ENCODE data around the gene ITK.

DNA sequence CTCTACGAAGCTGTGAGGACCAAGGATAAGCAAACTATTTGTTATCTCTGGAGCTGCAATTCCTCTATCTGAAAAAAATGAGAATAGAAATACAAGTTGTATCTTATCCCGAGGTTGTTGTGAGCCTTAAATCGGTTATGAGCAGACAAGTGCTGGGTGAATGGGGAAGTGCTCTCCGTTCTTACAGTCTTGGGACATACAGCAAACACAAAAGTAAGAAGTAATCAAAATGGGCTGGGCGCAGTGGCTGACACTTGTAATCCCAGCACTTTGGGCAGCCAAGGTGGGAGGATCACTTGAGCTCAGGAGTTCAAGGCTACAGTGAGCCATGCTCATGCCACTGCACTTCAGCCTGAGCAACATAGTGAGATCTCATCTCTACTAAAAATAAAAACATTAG, 31.7 kb downstream of the ITK start:
- TF ChIP-seq, protein P1, sequence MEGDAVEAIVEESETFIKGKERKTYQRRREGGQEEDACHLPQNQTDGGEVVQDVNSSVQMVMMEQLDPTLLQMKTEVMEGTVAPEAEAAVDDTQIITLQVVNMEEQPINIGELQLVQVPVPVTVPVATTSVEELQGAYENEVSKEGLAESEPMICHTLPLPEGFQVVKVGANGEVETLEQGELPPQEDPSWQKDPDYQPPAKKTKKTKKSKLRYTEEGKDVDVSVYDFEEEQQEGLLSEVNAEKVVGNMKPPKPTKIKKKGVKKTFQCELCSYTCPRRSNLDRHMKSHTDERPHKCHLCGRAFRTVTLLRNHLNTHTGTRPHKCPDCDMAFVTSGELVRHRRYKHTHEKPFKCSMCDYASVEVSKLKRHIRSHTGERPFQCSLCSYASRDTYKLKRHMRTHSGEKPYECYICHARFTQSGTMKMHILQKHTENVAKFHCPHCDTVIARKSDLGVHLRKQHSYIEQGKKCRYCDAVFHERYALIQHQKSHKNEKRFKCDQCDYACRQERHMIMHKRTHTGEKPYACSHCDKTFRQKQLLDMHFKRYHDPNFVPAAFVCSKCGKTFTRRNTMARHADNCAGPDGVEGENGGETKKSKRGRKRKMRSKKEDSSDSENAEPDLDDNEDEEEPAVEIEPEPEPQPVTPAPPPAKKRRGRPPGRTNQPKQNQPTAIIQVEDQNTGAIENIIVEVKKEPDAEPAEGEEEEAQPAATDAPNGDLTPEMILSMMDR (IDR thresholded peaks at IDR 0.05), result no peak
- TF ChIP-seq POLR2A (IDR thresholded peaks at IDR 0.05), result no peak

Data from adrenal gland (tissue), 5 donors.